Measurements from ENCODE around the gene PPP2R3B. TPM values are rescaled to one million over a fixed set of nuclear protein-coding genes. Genes with fewer than 3 reads are reported as not detected.
"Not testable (repeated sequence)": the region's sequence is repeated elsewhere in the genome, so short reads cannot be mapped to it uniquely, and the experiment has no call there.

The PPP2R3B gene
- total RNA-seq, 4 donors from 2014 or later: 9.7 to 15.2 (median 12.3) TPM

DNA sequence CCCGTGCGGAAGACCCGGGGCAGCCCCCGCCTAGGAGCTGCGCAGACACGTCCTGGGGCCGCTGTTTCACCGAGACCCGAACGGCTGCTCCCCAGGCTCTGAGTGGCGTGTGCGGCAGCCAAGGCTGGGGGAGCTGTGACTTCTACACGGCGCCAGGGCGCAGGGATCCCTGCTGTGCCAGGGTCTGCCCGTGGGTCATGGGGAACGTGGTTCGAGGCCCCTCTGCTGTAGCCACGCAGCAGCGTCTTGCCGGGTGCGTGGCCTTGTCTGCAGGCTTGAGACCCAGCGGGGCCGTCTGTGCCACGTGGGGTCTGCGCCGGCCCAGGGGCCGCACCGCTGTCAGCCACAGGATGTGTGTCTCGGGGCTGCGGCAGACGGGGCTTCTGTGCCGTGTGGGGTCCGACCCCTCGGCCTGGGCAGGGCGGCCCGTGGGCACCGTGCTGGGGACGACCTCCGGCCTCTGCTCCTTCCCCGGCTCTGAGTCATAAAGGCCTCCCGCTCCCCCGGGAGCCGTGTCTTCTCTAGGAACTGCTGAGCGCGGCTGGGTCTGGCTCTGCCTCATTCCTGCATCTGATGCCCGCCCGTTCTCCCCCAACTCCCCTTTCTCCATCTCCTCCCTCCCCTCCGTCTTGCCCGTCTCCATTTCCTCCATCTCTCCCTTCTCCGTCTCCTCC, 55.4 kb downstream of the PPP2R3B start:
- Histone ChIP-seq H3K9me3 (no peaks in the 10 kb centered on the region), H3K4me1 (peaks cover 0 to 10% of the 10 kb centered on the region in 2 donors), H3K4me3 (replicated peaks in 1 of 3) (no peak overlapping the region), H3K27me3 (no peaks in the 10 kb centered on the region), H3K27ac (no peak overlapping the region), H3K36me3 (no peaks in the 10 kb centered on the region)
- peak in 1 of 2 donors; percentile 5 for DNase-seq
- WGBS, 2 donors: 2 to 17% methylated on average over 12 to 23 of the region's 51 CpGs
- intact Hi-C loops (cut with DNase I): no loop called here
- no peak for TF ChIP-seq POLR2A (IDR thresholded peaks at IDR 0.05)
- TF ChIP-seq, protein P1, sequence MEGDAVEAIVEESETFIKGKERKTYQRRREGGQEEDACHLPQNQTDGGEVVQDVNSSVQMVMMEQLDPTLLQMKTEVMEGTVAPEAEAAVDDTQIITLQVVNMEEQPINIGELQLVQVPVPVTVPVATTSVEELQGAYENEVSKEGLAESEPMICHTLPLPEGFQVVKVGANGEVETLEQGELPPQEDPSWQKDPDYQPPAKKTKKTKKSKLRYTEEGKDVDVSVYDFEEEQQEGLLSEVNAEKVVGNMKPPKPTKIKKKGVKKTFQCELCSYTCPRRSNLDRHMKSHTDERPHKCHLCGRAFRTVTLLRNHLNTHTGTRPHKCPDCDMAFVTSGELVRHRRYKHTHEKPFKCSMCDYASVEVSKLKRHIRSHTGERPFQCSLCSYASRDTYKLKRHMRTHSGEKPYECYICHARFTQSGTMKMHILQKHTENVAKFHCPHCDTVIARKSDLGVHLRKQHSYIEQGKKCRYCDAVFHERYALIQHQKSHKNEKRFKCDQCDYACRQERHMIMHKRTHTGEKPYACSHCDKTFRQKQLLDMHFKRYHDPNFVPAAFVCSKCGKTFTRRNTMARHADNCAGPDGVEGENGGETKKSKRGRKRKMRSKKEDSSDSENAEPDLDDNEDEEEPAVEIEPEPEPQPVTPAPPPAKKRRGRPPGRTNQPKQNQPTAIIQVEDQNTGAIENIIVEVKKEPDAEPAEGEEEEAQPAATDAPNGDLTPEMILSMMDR (IDR thresholded peaks at IDR 0.05): no peak

DNA sequence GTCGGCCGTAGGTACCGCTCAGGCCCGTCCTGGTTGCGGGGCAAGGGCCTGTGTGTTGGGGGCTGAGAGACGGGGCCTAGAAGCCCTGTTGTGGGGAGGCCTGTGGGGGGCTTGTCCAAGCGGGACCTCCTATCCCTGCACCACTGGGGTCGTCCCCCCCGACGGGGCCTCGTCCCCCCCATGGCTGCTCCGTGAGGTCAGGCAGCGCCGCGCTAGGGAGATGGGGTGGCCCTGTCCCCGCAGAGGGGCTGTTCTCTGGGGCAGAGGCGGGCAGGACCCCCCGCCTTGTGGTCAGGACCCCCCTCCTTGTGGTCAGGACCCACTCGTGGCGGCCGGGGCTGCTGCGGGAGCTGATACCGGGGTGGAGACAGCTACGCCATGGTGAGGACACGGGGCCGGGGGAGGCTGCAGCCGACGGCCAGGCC, 56.0 kb downstream of the PPP2R3B start:
- no peak for TF ChIP-seq POLR2A (IDR thresholded peaks at IDR 0.05)
- TF ChIP-seq, protein P1 (IDR thresholded peaks at IDR 0.05): no peak
- intact Hi-C loops (cut with DNase I): no loop called here

DNA sequence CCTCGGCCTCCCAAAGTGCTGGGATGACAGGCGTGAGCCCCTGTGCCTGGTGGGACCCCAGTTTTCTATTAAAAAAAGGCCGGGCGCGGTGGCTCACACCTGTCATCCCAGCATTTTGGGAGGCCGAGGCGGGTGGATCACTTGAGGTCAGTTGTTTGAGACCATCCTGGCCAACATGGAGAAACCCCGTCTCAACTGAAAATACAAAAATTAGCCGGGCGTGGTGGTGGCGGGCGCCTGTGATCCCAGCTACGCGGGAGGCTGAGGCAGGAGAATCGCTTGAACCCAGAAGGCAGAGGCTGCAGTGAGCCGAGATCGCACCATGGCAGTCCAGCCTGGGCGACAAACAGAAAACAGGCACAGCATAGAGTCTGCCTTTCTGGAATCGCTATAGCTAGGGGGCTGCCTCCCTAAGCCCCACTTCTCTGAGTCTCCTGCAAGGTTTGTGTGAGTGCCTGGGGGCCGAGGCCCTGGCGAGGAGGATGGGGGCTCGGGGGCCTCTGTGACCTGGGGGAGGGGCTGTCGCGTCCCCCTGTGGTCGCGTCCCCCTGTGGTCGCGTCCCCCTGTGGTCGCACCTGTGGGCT, 56.5 kb downstream of the PPP2R3B start:
- not testable (repeated sequence) for DNase-seq

More for the DNA sequence above, 56.0 kb downstream of the PPP2R3B start:
- WGBS, 2 donors: 60% methylated on average over 1 of the region's 28 CpGs; no CpG with 5 or more reads in 1 of the 2 donors
- no peaks in the 10 kb centered on the region for H3K27me3 ChIP-seq
- no peak overlapping the region for H3K4me3 ChIP-seq (replicated peaks in 1 of 3)
- H3K9me3 ChIP-seq: no peaks in the 10 kb centered on the region
- DNase-seq: peak in 1 of 2 donors; percentile 0
- no peak overlapping the region for H3K27ac ChIP-seq
- peaks cover 0 to 10% of the 10 kb centered on the region in 2 donors for H3K4me1 ChIP-seq
- H3K36me3 ChIP-seq: no peaks in the 10 kb centered on the region

DNA sequence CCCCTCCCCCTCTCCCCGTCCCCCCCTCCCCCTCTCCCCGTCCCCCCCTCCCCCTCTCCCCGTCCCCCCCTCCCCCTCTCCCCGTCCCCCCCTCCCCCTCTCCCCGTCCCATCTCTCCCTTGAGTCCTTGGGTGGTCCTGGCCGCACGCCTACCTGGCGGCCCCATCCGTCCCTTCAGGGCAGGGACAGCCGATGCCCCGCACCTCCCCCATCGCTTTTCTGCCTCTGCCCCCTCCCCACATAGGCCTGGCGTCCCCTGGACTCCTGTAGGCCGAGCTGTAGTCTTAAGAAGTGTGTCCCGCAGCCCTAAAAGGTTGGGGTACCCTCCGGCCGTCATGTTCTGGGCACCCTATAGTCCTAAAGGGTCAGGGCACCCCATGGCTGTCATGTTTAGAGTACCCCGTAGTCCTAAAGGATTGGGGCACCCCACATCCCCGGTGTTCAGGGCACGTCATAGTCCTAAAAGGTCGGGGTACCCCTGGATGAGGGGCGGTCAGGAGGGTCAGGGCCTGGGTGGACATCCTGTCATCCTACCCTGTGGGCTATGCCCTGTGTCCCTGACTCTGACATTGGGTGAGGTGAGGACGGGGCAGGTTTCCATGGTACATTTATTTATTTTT, 57.3 kb downstream of the PPP2R3B start:
- H3K4me1 ChIP-seq: peaks cover 0 to 10% of the 10 kb centered on the region in 2 donors
- H3K4me3 ChIP-seq (replicated peaks in 1 of 3): no peak overlapping the region
- H3K36me3 ChIP-seq: no peaks in the 10 kb centered on the region
- 86 to 89% methylated on average over 10 to 14 of the region's 23 CpGs for WGBS, 2 donors
- H3K9me3 ChIP-seq: no peaks in the 10 kb centered on the region
- TF ChIP-seq POLR2A (IDR thresholded peaks at IDR 0.05): no peak
- TF ChIP-seq, protein P1 (IDR thresholded peaks at IDR 0.05): no peak
- H3K27me3 ChIP-seq: no peaks in the 10 kb centered on the region
- H3K27ac ChIP-seq: no peak overlapping the region
- intact Hi-C loops (cut with DNase I): no loop called here
- DNase-seq: no peak

More for the DNA sequence above, 56.5 kb downstream of the PPP2R3B start:
- H3K27me3 ChIP-seq; H3K27ac ChIP-seq; H3K9me3 ChIP-seq; H3K4me3 ChIP-seq (replicated peaks in 1 of 3); H3K36me3 ChIP-seq; H3K4me1 ChIP-seq; intact Hi-C loops (cut with DNase I): not testable (repeated sequence)
- 76 to 98% methylated on average over 14 to 23 of the region's 29 CpGs for WGBS, 2 donors

DNA sequence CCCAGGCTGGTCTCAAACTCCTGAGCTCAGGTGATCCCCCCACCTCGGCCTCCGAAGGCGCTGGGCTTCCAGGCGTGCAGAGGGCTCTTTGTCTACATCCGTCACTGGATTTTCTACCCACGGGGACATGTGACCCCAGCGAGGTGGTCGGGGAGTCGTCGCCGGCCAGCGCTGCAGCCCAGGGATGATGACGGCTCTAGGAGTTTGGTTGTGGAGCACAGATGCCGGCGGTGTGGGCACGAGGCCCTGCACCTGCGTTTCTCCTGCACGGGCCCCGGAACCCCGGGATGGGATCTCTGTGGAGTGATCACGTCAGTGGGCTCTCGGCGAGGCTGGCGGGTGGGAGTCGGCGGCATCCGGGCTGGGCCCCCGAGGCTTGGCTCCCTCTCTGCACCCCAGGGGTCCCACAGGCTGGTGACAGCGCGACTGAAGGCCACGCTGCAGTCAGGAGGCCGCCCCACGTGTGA, 59.0 kb downstream of the PPP2R3B start:
- H3K36me3 ChIP-seq: no peaks in the 10 kb centered on the region
- H3K4me1 ChIP-seq: peaks cover 0 to 10% of the 10 kb centered on the region in 2 donors
- 93 to 97% methylated on average over 18 to 22 of the region's 33 CpGs for WGBS, 2 donors
- no peak overlapping the region for H3K4me3 ChIP-seq (replicated peaks in 1 of 3)
- H3K9me3 ChIP-seq: no peaks in the 10 kb centered on the region
- DNase-seq: no peak
- intact Hi-C loops (cut with DNase I): no loop called here
- no peak for TF ChIP-seq POLR2A (IDR thresholded peaks at IDR 0.05)
- TF ChIP-seq, protein P1 (IDR thresholded peaks at IDR 0.05): no peak
- H3K27me3 ChIP-seq: no peaks in the 10 kb centered on the region
- H3K27ac ChIP-seq: no peak overlapping the region

DNA sequence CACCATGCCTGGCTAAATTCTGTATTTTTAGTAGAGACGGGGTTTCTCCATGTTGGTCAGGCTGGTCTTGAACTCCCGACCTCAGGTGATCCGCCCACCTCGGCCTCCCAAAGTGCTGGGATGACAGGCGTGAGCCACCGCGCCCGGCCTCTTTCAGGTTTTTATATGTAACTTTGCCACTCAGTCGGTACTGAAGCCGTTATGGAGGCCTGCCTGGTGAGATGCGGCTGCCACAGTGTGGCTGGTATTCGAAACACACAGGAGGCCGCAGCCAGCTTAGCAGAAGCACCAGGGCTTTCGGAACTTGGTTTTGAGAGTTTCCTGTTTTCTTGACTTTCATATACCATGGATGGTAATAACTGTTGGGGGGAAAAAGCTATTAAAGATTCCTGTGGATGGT, 62.0 kb downstream of the PPP2R3B start:
- intact Hi-C loops (cut with DNase I): not testable (repeated sequence)

More for the DNA sequence above, 62.0 kb downstream of the PPP2R3B start:
- 81 to 92% methylated on average over 14 of the region's 14 CpGs for WGBS, 2 donors
- not testable (repeated sequence) for H3K27me3 ChIP-seq; DNase-seq; H3K36me3 ChIP-seq; H3K27ac ChIP-seq; H3K9me3 ChIP-seq; H3K4me3 ChIP-seq (replicated peaks in 1 of 3)
- peaks cover 10 to 11% of the 10 kb centered on the region in 2 donors for H3K4me1 ChIP-seq
